Measurements from ENCODE around the gene RCSD1.

The RCSD1 gene

GRCh38 chr1:167681451-167682098, 51.5 kb downstream of the RCSD1 start:
- no peak overlapping the region for H3K4me3 ChIP-seq (ENCODE audit: insufficient read depth, low read depth, low read length, poor library complexity, severe bottlenecking)
- peaks cover 63% of the 10 kb centered on the region for H3K36me3 ChIP-seq (ENCODE audit: control insufficient read depth, insufficient read depth, low read length)
- H3K4me1 ChIP-seq (ENCODE audit: control insufficient read depth, insufficient read depth, low read length, poor library complexity, severe bottlenecking), result peaks cover 3% of the 10 kb centered on the region
- no peak overlapping the region for H3K27ac ChIP-seq (ENCODE audit: insufficient read depth, low read length, poor library complexity, severe bottlenecking)
- DNase-seq, result no peak
- no peaks in the 10 kb centered on the region for H3K27me3 ChIP-seq (replicated peaks; ENCODE audit: control insufficient read depth, insufficient read depth, low read length, poor library complexity, severe bottlenecking)
- no peaks in the 10 kb centered on the region for H3K9me3 ChIP-seq (ENCODE audit: control insufficient read depth, low read length)

GRCh38 chr1:167683226-167683625, 53.2 kb downstream of the RCSD1 start:
- Histone ChIP-seq H3K27me3 (replicated peaks; ENCODE audit: control insufficient read depth, insufficient read depth, low read length, poor library complexity, severe bottlenecking) (no peaks in the 10 kb centered on the region), H3K36me3 (ENCODE audit: control insufficient read depth, insufficient read depth, low read length) (peaks cover 71% of the 10 kb centered on the region), H3K4me1 (ENCODE audit: control insufficient read depth, insufficient read depth, low read length, poor library complexity, severe bottlenecking) (peaks cover 4% of the 10 kb centered on the region), H3K9me3 (ENCODE audit: control insufficient read depth, low read length) (no peaks in the 10 kb centered on the region), H3K4me3 (ENCODE audit: insufficient read depth, low read depth, low read length, poor library complexity, severe bottlenecking) (no peak overlapping the region), H3K27ac (ENCODE audit: insufficient read depth, low read length, poor library complexity, severe bottlenecking) (no peak overlapping the region)
- DNase-seq, result no peak

GRCh38 chr1:167683641-167684502, 53.8 kb downstream of the RCSD1 start:
- Histone ChIP-seq H3K4me3 (ENCODE audit: insufficient read depth, low read depth, low read length, poor library complexity, severe bottlenecking) (no peak overlapping the region), H3K27ac (ENCODE audit: insufficient read depth, low read length, poor library complexity, severe bottlenecking) (no peak overlapping the region), H3K27me3 (replicated peaks; ENCODE audit: control insufficient read depth, insufficient read depth, low read length, poor library complexity, severe bottlenecking) (no peaks in the 10 kb centered on the region), H3K36me3 (ENCODE audit: control insufficient read depth, insufficient read depth, low read length) (peaks cover 75% of the 10 kb centered on the region), H3K9me3 (ENCODE audit: control insufficient read depth, low read length) (no peaks in the 10 kb centered on the region), H3K4me1 (ENCODE audit: control insufficient read depth, insufficient read depth, low read length, poor library complexity, severe bottlenecking) (peaks cover 4% of the 10 kb centered on the region)
- DNase-seq, result no peak

- H3K27ac ChIP-seq (ENCODE audit: insufficient read depth, low read length, poor library complexity, severe bottlenecking), result no peak overlapping the region
- H3K36me3 ChIP-seq (ENCODE audit: control insufficient read depth, insufficient read depth, low read length), result peaks cover 73% of the 10 kb centered on the region
- H3K9me3 ChIP-seq (ENCODE audit: control insufficient read depth, low read length), result no peaks in the 10 kb centered on the region
Measured at GRCh38 chr1:167685844-167686243, 55.8 kb downstream of the RCSD1 start.

GRCh38 chr1:167687919-167688519, 58.0 kb downstream of the RCSD1 start:
- Histone ChIP-seq H3K4me1 (ENCODE audit: control insufficient read depth, insufficient read depth, low read length, poor library complexity, severe bottlenecking) (peaks cover 4% of the 10 kb centered on the region), H3K4me3 (ENCODE audit: insufficient read depth, low read depth, low read length, poor library complexity, severe bottlenecking) (no peak overlapping the region), H3K27me3 (replicated peaks; ENCODE audit: control insufficient read depth, insufficient read depth, low read length, poor library complexity, severe bottlenecking) (no peaks in the 10 kb centered on the region), H3K27ac (ENCODE audit: insufficient read depth, low read length, poor library complexity, severe bottlenecking) (peak overlapping the region; percentile 6), H3K36me3 (ENCODE audit: control insufficient read depth, insufficient read depth, low read length) (peaks cover 85% of the 10 kb centered on the region), H3K9me3 (ENCODE audit: control insufficient read depth, low read length) (no peaks in the 10 kb centered on the region)
- DNase-seq, result peak; percentile 40 to 67 (median 50)

More at GRCh38 chr1:167685844-167686243, 55.8 kb downstream of the RCSD1 start:
- Histone ChIP-seq H3K27me3 (replicated peaks; ENCODE audit: control insufficient read depth, insufficient read depth, low read length, poor library complexity, severe bottlenecking) (no peaks in the 10 kb centered on the region), H3K4me3 (ENCODE audit: insufficient read depth, low read depth, low read length, poor library complexity, severe bottlenecking) (no peak overlapping the region), H3K4me1 (ENCODE audit: control insufficient read depth, insufficient read depth, low read length, poor library complexity, severe bottlenecking) (peaks cover 4% of the 10 kb centered on the region)
- no peak for DNase-seq

GRCh38 chr1:167689567-167689920, 59.5 kb downstream of the RCSD1 start:
- H3K27ac ChIP-seq (ENCODE audit: insufficient read depth, low read length, poor library complexity, severe bottlenecking), result no peak overlapping the region
- H3K9me3 ChIP-seq (ENCODE audit: control insufficient read depth, low read length), result no peaks in the 10 kb centered on the region
- no peak overlapping the region for H3K4me3 ChIP-seq (ENCODE audit: insufficient read depth, low read depth, low read length, poor library complexity, severe bottlenecking)
- peaks cover 86% of the 10 kb centered on the region for H3K36me3 ChIP-seq (ENCODE audit: control insufficient read depth, insufficient read depth, low read length)
- H3K27me3 ChIP-seq (replicated peaks; ENCODE audit: control insufficient read depth, insufficient read depth, low read length, poor library complexity, severe bottlenecking), result no peaks in the 10 kb centered on the region
- H3K4me1 ChIP-seq (ENCODE audit: control insufficient read depth, insufficient read depth, low read length, poor library complexity, severe bottlenecking), result peaks cover 4% of the 10 kb centered on the region
- DNase-seq, result no peak

GRCh38 chr1:167690053-167690452, 60.0 kb downstream of the RCSD1 start:
- H3K36me3 ChIP-seq (ENCODE audit: control insufficient read depth, insufficient read depth, low read length), result peaks cover 88% of the 10 kb centered on the region
- DNase-seq, result no peak
- no peaks in the 10 kb centered on the region for H3K27me3 ChIP-seq (replicated peaks; ENCODE audit: control insufficient read depth, insufficient read depth, low read length, poor library complexity, severe bottlenecking)
- peaks cover 4% of the 10 kb centered on the region for H3K4me1 ChIP-seq (ENCODE audit: control insufficient read depth, insufficient read depth, low read length, poor library complexity, severe bottlenecking)
- H3K9me3 ChIP-seq (ENCODE audit: control insufficient read depth, low read length), result no peaks in the 10 kb centered on the region
- H3K27ac ChIP-seq (ENCODE audit: insufficient read depth, low read length, poor library complexity, severe bottlenecking), result no peak overlapping the region
- no peak overlapping the region for H3K4me3 ChIP-seq (ENCODE audit: insufficient read depth, low read depth, low read length, poor library complexity, severe bottlenecking)

GRCh38 chr1:167693425-167694045, 63.5 kb downstream of the RCSD1 start:
- peaks cover 97% of the 10 kb centered on the region for H3K36me3 ChIP-seq (ENCODE audit: control insufficient read depth, insufficient read depth, low read length)
- no peaks in the 10 kb centered on the region for H3K9me3 ChIP-seq (ENCODE audit: control insufficient read depth, low read length)

GRCh38 chr1:167694691-167695090, 64.7 kb downstream of the RCSD1 start:
- DNase-seq, result no peak
- H3K36me3 ChIP-seq (ENCODE audit: control insufficient read depth, insufficient read depth, low read length), result peaks cover 95% of the 10 kb centered on the region
- no peak overlapping the region for H3K27ac ChIP-seq (ENCODE audit: insufficient read depth, low read length, poor library complexity, severe bottlenecking)
- H3K27me3 ChIP-seq (replicated peaks; ENCODE audit: control insufficient read depth, insufficient read depth, low read length, poor library complexity, severe bottlenecking), result no peaks in the 10 kb centered on the region
- no peaks in the 10 kb centered on the region for H3K9me3 ChIP-seq (ENCODE audit: control insufficient read depth, low read length)
- no peaks in the 10 kb centered on the region for H3K4me1 ChIP-seq (ENCODE audit: control insufficient read depth, insufficient read depth, low read length, poor library complexity, severe bottlenecking)
- H3K4me3 ChIP-seq (ENCODE audit: insufficient read depth, low read depth, low read length, poor library complexity, severe bottlenecking), result no peak overlapping the region

More at GRCh38 chr1:167693425-167694045, 63.5 kb downstream of the RCSD1 start:
- DNase-seq, result no peak
- H3K27me3 ChIP-seq (replicated peaks; ENCODE audit: control insufficient read depth, insufficient read depth, low read length, poor library complexity, severe bottlenecking), result no peaks in the 10 kb centered on the region
- no peaks in the 10 kb centered on the region for H3K4me1 ChIP-seq (ENCODE audit: control insufficient read depth, insufficient read depth, low read length, poor library complexity, severe bottlenecking)
- H3K27ac ChIP-seq (ENCODE audit: insufficient read depth, low read length, poor library complexity, severe bottlenecking), result no peak overlapping the region
- no peak overlapping the region for H3K4me3 ChIP-seq (ENCODE audit: insufficient read depth, low read depth, low read length, poor library complexity, severe bottlenecking)
